Heart left ventricle (tissue), 16 donors: ENCODE measurements around the gene B4GALNT2. TPM values are rescaled to one million over a fixed set of nuclear protein-coding genes. Genes with fewer than 3 reads are reported as not detected.

Experiments used
- ATAC-seq, 4 donors: fragments of 200-7000 bp; cut with Tn5 transposase; one replicate each; pipeline ENCODE4 v1.9.1; 2020 to 2022; ENCODE audit warnings: moderate library complexity in 4 of 4, mild to moderate bottlenecking in 3 of 4, moderate number of reproducible peaks in 1 of 4
- DNase-seq, 5 donors: peaks; one replicate each; pipeline ENCODE4 v3.0.0-alpha.2; 2020
- H3K27ac ChIP-seq, 12 donors: fragments of 200-600 bp; sonication (generic) in 4 of 12; one replicate each; pipeline versions ENCODE4 v1.5.0 to v1.8.0; 2016 to 2022; ENCODE audit warnings: mild to moderate bottlenecking in 2 of 12
- H3K27me3 ChIP-seq, 9 donors: fragments of 200-600 bp; sonication (generic) in 2 of 9; one replicate each; pipeline versions ENCODE4 v1.5.1 to v1.8.0; 2016 to 2022; ENCODE audit warnings: mild to moderate bottlenecking in 3 of 9
- H3K36me3 ChIP-seq, 9 donors: fragments of 200-600 bp; sonication (generic) in 2 of 9; one replicate each; pipeline versions ENCODE4 v1.5.0 to v1.8.0; 2018 to 2022; ENCODE audit warnings: mild to moderate bottlenecking in 2 of 9
- H3K4me1 ChIP-seq, 12 donors: fragments of 200-600 bp; sonication (generic) in 4 of 12; one replicate each; pipeline versions ENCODE4 v1.5.0 to v1.8.0; 2016 to 2022; ENCODE audit warnings: mild to moderate bottlenecking in 3 of 12
- H3K4me3 ChIP-seq, 12 donors: fragments of 200-600 bp; sonication (generic) in 4 of 12; one replicate each; pipeline versions ENCODE4 v1.5.0 to v1.8.0; 2017 to 2022; ENCODE audit warnings: mild to moderate bottlenecking in 9 of 12, moderate library complexity in 4 of 12
- H3K9me3 ChIP-seq, 12 donors: fragments of 200-600 bp; sonication (generic) in 4 of 12; one replicate each; pipeline versions ENCODE4 v1.5.0 to v1.8.0; 2016 to 2022; ENCODE audit warnings: mild to moderate bottlenecking in 1 of 12
- CTCF ChIP-seq, 12 donors: fragments of 200-600 bp; sonication (generic) in 4 of 12; IDR thresholded peaks; one replicate each; pipeline versions ENCODE4 v1.5.0 to v1.8.0; 2018 to 2022; ENCODE audit warnings: antibody characterized with exemption in 12 of 12, mild to moderate bottlenecking in 5 of 12
- POLR2A ChIP-seq, 2 donors: fragments of 450-650 bp; IDR thresholded peaks; one replicate each; pipeline ENCODE4 v1.6.1; 2017; ENCODE audit warnings: antibody characterized with exemption in 2 of 2, mild to moderate bottlenecking in 2 of 2, moderate library complexity in 2 of 2
- WGBS, 4 donors: extraction: QIAGEN DNeasy Blood & Tissue Kit in 2 of 4; methylation state at CpG; one replicate each; pipeline versions ENCODE4 v1.1.5 to v1.1.7; 2013 to 2018; 5-methylcytosine and 5-hydroxymethylcytosine counted together
- intact Hi-C, 10 donors: fragments of 100-400 bp; cut with DNase I; formaldehyde crosslinking; loops; one replicate each; pipeline versions ENCODE4 v1.11.1 to v1.14.2; 2022
- polyA plus RNA-seq, 2 donors: library from polyadenylated mRNA; stranded (reverse); fragments of 200-250 nt; gene quantifications; one replicate each; pipeline ENCODE4 v1.2.3, GENCODE V29; 2013
- total RNA-seq, 9 donors: library from RNA; depleted of rRNA in 2 of 9; stranded (reverse); fragments of >200 nt in 2 of 9; fragmentation: NEBNext Ultra II Directional in 3 of 9; extraction: Animal tissue kit (Norgen Biotek cat#: 25700) in 3 of 9; gene quantifications; one replicate each; pipeline versions ENCODE4 v1.1.0 to v1.2.4, GENCODE V29; 2016 to 2023
- donor health status: ischemic (EF 13 %, LVEDD 7.1; RV severe dilation, severe dysfunction).
- donor health status: healthy with polysubstance abuse.
- donor health status: DM: no; HTN: yes; CAD: no.
- donor health status: DM: no; HTN: no; CAD: no.
- donor health status: ischemic (EF 25% LVEDD 6.9; RV normal size, moderate dysfunction).
- donor health status: ischemic (EF 25% LVEDD 5.7; RV mildly dilated, moderate dysfunction).
- donor health status: healthy.
- donor health status: DM: yes; HTN: yes; CAD: no.
- donor health status: ischemic (EF 35%, LVEDD 5.7; RV mildly dilated, moderate dysfunction).
- donor health status: nonischemic (EF 11% LVEDD 7.7; RV severe dilation, severe dysfunction).
- donor health status: DM: yes; HTN: yes; CAD: no.
- donor health status: PGD.
- donor health status: ischemic (EF 29% LVEDD 5.4; RV normal size, mild dysfunction).
- donor health status: nonischemic (EF 23%, LVEDD 6.1; RV moderate dilation, normal function).

B4GALNT2 gene
- total and polyA plus RNA-seq, 11 donors: 0.07 to 0.08 TPM; not detected in 9

DNA sequence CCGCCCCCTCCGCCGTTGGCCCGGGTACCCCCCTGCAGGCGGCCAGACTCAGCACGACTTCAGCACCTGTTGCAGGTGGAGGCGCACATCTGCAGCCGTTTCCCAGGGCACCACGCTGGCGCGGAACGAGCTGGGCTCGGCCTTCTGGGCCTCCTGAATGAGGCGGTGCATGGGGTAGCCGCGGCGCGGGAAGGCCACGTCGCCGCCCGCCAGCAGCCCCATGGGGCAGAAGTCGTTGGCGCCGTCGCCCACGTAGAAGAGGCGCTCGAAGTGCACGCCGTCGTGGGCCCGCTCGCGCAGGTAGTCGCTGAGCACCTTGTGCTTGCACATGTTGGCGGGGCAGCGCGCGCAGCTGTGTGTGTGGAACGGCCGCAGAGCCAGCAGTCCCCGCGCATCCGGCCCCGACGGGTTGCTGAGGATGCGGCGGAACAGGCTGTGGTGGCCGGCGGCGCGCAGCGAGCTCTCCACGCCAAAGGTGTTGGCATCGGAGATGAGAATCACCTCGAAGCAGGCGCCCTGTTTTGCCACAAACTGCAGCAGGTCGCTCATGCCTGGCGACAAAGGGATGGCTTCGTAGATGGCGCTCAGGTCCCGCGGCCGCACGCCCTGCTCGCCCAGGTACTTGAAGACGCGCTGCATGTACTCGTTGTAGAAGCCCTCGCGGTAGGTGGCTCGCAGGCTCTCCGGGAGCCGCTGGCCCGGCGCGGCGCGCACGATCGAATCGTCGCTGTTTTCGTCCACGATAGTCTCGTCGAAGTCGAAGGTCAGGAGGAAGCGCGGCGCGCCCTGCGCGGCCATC, 91.8 kb downstream of the B4GALNT2 start:
- H3K4me3 ChIP-seq: peak overlapping the region in 11 of 12 donors; percentile 12 to 48 (median 28)
- TF ChIP-seq CTCF (IDR thresholded peaks at IDR 0.05) (no peak), POLR2A (IDR thresholded peaks at IDR 0.05) (no peak)
- H3K27ac ChIP-seq: no peak overlapping the region
- H3K9me3 ChIP-seq: no peaks in the 10 kb centered on the region
- H3K27me3 ChIP-seq: peaks cover 11 to 57% (median 32%) of the 10 kb centered on the region in 9 donors
- WGBS, 4 donors: 0 to 7% (median 1%) methylated on average over 14 to 95 of the region's 95 CpGs
- ATAC-seq: peak in 2 of 4 donors; percentile 7 to 27
- peaks cover 0 to 14% (median 0%) of the 10 kb centered on the region in 9 donors for H3K36me3 ChIP-seq
- H3K4me1 ChIP-seq: peaks cover 0 to 46% (median 20%) of the 10 kb centered on the region in 12 donors
- DNase-seq: peak in 3 of 5 donors; percentile 30 to 80 (median 40)
- intact Hi-C loops: loop anchor here in 2 of 10 donors (10.0 kb wide), 3 partner anchors 50 to 170 kb away; no protein-coding TSS in a partner anchor

DNA sequence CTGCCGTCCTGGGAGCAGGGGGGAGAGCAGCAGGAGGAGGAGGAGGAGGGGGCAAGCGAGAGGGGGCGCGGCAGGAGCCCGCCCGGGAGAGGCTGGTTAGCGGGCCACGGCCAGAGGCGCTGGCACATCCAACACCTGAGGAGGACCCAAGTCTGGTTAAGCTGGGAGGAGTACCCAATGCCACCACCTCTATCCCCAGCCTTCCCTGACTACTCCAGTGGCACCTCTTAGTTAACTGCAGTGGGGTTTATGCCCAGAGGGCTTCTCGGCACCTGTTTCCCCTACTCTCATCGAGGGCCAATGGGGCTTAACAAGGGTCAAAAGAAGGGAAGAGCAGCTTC, 92.4 kb downstream of the B4GALNT2 start:
- Histone ChIP-seq H3K27me3 (peaks cover 11 to 51% (median 29%) of the 10 kb centered on the region in 9 donors), H3K9me3 (no peaks in the 10 kb centered on the region), H3K4me3 (peak overlapping the region in 7 of 12 donors; percentile 14 to 48 (median 28)), H3K4me1 (peaks cover 0 to 46% (median 22%) of the 10 kb centered on the region in 12 donors), H3K36me3 (peaks cover 0 to 10% (median 0%) of the 10 kb centered on the region in 9 donors), H3K27ac (no peak overlapping the region)
- intact Hi-C loops: loop anchor here in 9 of 10 donors (5.0 to 10.0 kb wide), 9 partner anchors 33 to 170 kb away; no protein-coding TSS in a partner anchor
- WGBS, 4 donors: 17 to 22% (median 20%) methylated on average over 7 to 11 of the region's 11 CpGs
- DNase-seq (no peak), ATAC-seq (peak in 1 of 4 donors; percentile 6)
- no peak for TF ChIP-seq CTCF (IDR thresholded peaks at IDR 0.05)
- no peak for TF ChIP-seq POLR2A (IDR thresholded peaks at IDR 0.05)

GRCh38 chr17:49225554-49226236, 93.1 kb downstream of the B4GALNT2 start:
- Histone ChIP-seq H3K36me3 (peaks cover 0 to 5% (median 0%) of the 10 kb centered on the region in 9 donors), H3K9me3 (no peaks in the 10 kb centered on the region), H3K27ac (no peak overlapping the region), H3K4me3 (no peak overlapping the region), H3K27me3 (peaks cover 11 to 46% (median 26%) of the 10 kb centered on the region in 9 donors), H3K4me1 (peaks cover 0 to 47% (median 28%) of the 10 kb centered on the region in 12 donors)
- 74 to 77% (median 75%) methylated on average over 8 of the region's 8 CpGs for WGBS, 4 donors
- intact Hi-C loops: loop anchor here (2.0 to 10.0 kb wide), 12 partner anchors 17 to 169 kb away; no protein-coding TSS in a partner anchor
- TF ChIP-seq CTCF (IDR thresholded peaks at IDR 0.05) (no peak), POLR2A (IDR thresholded peaks at IDR 0.05) (no peak)
- ATAC-seq: no peak
- DNase-seq: no peak

Other genes starting within 250 kb of the B4GALNT2 start
- gene ATP5MC1, start 240.0 kb upstream of the B4GALNT2 start, total RNA-seq: 1,000 to 10,000 TPM in 1 of 9 donors, 100 to 1,000 TPM in 8; 225 to 1,147 (median 370) TPM
- gene ATP5MC1, start 240.0 kb upstream of the B4GALNT2 start, polyA plus RNA-seq: 1,000 to 10,000 TPM in 1 of 2 donors, 100 to 1,000 TPM in 1; 638 to 1,709 TPM
- 10 to 100 TPM; 31.1 to 59.0 (median 41.0) TPM for gene UBE2Z, start 224.4 kb upstream of the B4GALNT2 start, total RNA-seq
- gene UBE2Z, start 224.4 kb upstream of the B4GALNT2 start, polyA plus RNA-seq: 10 to 100 TPM; 19.3 to 56.8 TPM
- gene SNF8, start 187.9 kb upstream of the B4GALNT2 start, total RNA-seq: 100 to 1,000 TPM in 4 of 9 donors, 10 to 100 TPM in 5; 66.9 to 122 (median 96.1) TPM
- 100 to 1,000 TPM; 143 to 144 TPM for gene SNF8, start 187.9 kb upstream of the B4GALNT2 start, polyA plus RNA-seq
- not detected for gene GIP, start 164.2 kb upstream of the B4GALNT2 start, total RNA-seq
- not detected for gene GIP, start 164.2 kb upstream of the B4GALNT2 start, polyA plus RNA-seq
- not detected for gene IGF2BP1, start 135.4 kb upstream of the B4GALNT2 start, total RNA-seq
- under 1 TPM in 1 of 2 donors, not detected in 1; 0.01 TPM for gene IGF2BP1, start 135.4 kb upstream of the B4GALNT2 start, polyA plus RNA-seq
- gene GNGT2, start 77.8 kb downstream of the B4GALNT2 start, total RNA-seq: 1 to 10 TPM in 8 of 9 donors, under 1 TPM in 1; 0.76 to 4.9 (median 1.2) TPM
- 1 to 10 TPM; 1.8 to 2.6 TPM for gene GNGT2, start 77.8 kb downstream of the B4GALNT2 start, polyA plus RNA-seq
- 10 to 100 TPM in 4 of 9 donors, 1 to 10 TPM in 5; 3.3 to 16.1 (median 6.4) TPM for gene ABI3, start 77.9 kb downstream of the B4GALNT2 start, total RNA-seq
- 1 to 10 TPM; 3.5 to 7.7 TPM for gene ABI3, start 77.9 kb downstream of the B4GALNT2 start, polyA plus RNA-seq
- gene PHOSPHO1, start 98.0 kb downstream of the B4GALNT2 start, total RNA-seq: 1 to 10 TPM in 2 of 9 donors, under 1 TPM in 7; 0.35 to 1.0 (median 0.66) TPM
- gene PHOSPHO1, start 98.0 kb downstream of the B4GALNT2 start, polyA plus RNA-seq: 1 to 10 TPM in 1 of 2 donors, under 1 TPM in 1; 0.47 to 1.3 TPM
- gene ZNF652, start 229.5 kb downstream of the B4GALNT2 start, total RNA-seq: 10 to 100 TPM; 14.7 to 24.5 (median 23.1) TPM
- 10 to 100 TPM in 1 of 2 donors, 1 to 10 TPM in 1; 7.2 to 16.3 TPM for gene ZNF652, start 229.5 kb downstream of the B4GALNT2 start, polyA plus RNA-seq